ENCODE measurements around the gene PKDCC.
"Not testable (repeated sequence)": the region's sequence is repeated elsewhere in the genome, so short reads cannot be mapped to it uniquely, and the experiment has no call there.

Gene PKDCC

GRCh38 chr2:42055573-42056514 lies 8.0 kb downstream of the PKDCC start:
- DNase-seq (ENCODE audit: low read depth in 1 of 2, low spot score in 1 of 2), result peak in 1 of 2 experiments; percentile 10
- no peak for TF ChIP-seq JUND (IDR thresholded peaks at IDR 0.05; ENCODE audit: low read depth)
- in situ Hi-C loops (cut with HindIII; ENCODE audit: low pct_unique_long_range_greater_than_20kb, low sequenced_read_pairs), result no loop called here

GRCh38 chr2:42057159-42057901 lies 9.5 kb downstream of the PKDCC start:
- in situ Hi-C loops (cut with HindIII; ENCODE audit: low pct_unique_long_range_greater_than_20kb, low sequenced_read_pairs), result no loop called here
- no peak for DNase-seq (ENCODE audit: low read depth in 1 of 2, low spot score in 1 of 2)
- no peak for TF ChIP-seq JUND (IDR thresholded peaks at IDR 0.05; ENCODE audit: low read depth)

DNA sequence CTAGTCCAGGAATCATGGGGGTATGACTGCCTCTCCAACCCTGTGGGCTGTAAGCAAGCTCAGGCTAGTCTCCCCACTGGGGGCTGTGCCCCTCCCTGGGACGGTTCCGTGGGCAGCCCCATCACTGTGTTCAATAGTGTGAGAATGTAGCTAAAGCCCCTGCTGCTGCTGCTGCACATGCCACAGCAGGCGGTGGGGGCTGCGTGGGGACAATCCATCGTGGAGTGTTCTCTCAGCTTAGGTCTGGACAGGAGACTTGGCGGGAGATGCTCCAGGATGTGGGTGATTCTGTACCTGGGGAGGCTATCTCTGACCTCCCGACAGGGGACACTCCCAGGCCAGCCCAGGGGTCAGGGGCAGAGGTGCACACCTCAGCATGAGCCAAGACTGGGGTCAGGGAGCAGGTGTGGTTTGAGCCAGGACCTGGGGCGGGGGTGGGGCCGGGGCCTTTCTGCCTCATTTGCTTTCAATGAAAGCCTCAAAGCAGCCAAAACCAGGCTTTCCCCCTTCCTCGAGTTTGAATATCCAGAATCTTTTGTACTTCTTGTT lies 10.2 kb downstream of the PKDCC start:
- DNase-seq (ENCODE audit: low read depth in 1 of 2, low spot score in 1 of 2), result no peak
- in situ Hi-C loops (cut with HindIII; ENCODE audit: low pct_unique_long_range_greater_than_20kb, low sequenced_read_pairs), result no loop called here
- no peak for TF ChIP-seq JUND (IDR thresholded peaks at IDR 0.05; ENCODE audit: low read depth)

GRCh38 chr2:42059261-42059898 lies 11.6 kb downstream of the PKDCC start:
- DNase-seq (ENCODE audit: low read depth in 1 of 2, low spot score in 1 of 2), result no peak

GRCh38 chr2:42060028-42060427 lies 12.2 kb downstream of the PKDCC start:
- in situ Hi-C loops (cut with HindIII; ENCODE audit: low pct_unique_long_range_greater_than_20kb, low sequenced_read_pairs), result no loop called here
- TF ChIP-seq JUND (IDR thresholded peaks at IDR 0.05; ENCODE audit: low read depth), result no peak
- DNase-seq (ENCODE audit: low read depth in 1 of 2, low spot score in 1 of 2), result no peak

More at GRCh38 chr2:42059261-42059898, 11.6 kb downstream of the PKDCC start:
- in situ Hi-C loops (cut with HindIII; ENCODE audit: low pct_unique_long_range_greater_than_20kb, low sequenced_read_pairs), result no loop called here
- TF ChIP-seq JUND (IDR thresholded peaks at IDR 0.05; ENCODE audit: low read depth), result no peak

DNA sequence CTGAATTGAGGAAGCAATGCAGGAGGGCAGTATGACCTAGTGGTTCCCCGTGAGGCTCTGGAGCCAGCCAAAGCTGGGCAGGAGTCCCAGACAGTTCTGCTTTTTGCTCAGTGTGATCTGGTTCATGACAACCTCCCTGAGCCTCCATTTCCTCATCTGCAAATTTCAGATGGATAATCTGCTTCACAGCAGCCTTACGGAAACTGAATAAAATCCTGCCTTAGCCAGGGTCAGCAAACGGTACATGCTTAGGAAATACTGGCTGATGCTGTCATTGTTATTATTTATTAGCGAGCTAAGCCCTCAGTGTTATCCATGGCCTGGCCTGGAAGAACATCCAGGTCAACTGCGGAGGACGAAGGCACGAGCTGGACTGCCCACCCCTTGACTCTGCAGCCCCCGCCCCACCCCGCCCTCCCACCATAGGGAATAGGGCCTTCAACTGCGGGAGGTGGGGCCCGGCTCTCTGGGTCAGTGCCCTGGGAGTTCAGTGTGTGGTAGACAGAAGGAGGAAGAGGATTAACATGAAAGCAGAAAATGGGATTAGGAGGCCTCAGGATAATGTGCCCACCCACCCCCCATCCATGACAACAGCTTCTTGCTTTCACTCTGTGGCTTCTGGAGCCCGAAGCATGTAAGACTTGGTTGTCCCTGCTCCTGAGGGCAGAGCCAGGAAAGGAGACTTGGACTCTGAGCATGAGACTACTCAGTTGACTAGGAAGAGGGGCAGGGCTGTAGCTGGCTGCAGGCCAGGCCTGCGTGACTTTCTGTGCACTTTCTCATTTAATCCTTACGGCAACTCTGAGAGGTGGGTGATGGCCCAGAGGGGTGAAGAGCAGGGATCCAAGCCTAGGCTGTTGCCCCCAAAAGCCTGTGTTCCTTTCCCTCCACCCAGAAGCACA lies 13.1 kb downstream of the PKDCC start:
- in situ Hi-C loops (cut with HindIII; ENCODE audit: low pct_unique_long_range_greater_than_20kb, low sequenced_read_pairs), result no loop called here
- no peak for TF ChIP-seq JUND (IDR thresholded peaks at IDR 0.05; ENCODE audit: low read depth)
- DNase-seq (ENCODE audit: low read depth in 1 of 2, low spot score in 1 of 2), result no peak

DNA sequence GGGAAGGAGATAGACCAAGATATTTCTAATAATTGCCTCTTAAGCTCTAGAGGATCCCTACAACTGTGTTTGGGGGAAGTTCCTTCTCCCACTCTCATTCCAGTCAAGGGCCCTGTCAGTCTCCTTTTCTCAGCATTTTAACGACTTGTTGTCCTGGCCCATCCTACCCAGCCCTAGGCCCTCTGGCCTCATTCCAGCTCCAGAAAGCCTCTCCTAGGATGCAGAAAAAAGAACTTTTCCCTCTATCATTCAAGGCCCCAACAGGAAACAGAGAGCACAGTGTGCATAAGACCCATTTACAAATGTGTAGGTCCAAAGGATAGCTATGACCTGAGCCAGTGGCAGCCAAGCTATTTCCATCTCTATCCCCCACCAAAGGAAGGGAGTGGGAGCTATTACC lies 14.0 kb downstream of the PKDCC start:
- in situ Hi-C loops (cut with HindIII; ENCODE audit: low pct_unique_long_range_greater_than_20kb, low sequenced_read_pairs), result no loop called here
- TF ChIP-seq JUND (IDR thresholded peaks at IDR 0.05; ENCODE audit: low read depth), result no peak
- no peak for DNase-seq (ENCODE audit: low read depth in 1 of 2, low spot score in 1 of 2)

- in situ Hi-C loops (cut with HindIII; ENCODE audit: low pct_unique_long_range_greater_than_20kb, low sequenced_read_pairs), result no loop called here
- no peak for DNase-seq (ENCODE audit: low read depth in 1 of 2, low spot score in 1 of 2)
- TF ChIP-seq JUND (IDR thresholded peaks at IDR 0.05; ENCODE audit: low read depth), result no peak
Measured at GRCh38 chr2:42063431-42064171, 15.8 kb downstream of the PKDCC start.

DNA sequence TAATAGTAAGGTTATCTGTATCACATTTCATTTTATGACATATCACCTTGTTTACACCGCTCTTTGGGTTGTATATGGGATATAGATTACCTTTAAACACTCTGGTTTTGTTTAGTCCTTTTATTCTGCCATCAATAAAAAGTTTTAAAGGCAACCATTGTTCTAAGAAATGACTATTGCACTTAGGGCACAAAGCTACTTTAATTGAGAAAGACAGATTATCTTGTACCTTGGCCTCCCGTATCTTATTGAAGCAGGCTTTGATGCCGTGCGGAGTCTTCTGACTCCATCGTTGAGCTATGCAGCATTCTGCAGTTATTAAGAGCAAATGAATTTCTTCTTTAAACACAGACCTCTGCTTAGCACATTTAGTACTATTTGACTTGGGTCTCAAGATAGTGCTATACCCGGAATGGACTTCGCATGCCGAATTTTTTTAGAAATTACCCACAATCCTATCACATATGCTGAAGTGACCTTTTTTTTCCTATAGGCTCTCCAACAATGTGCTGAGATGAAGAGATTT lies 16.7 kb downstream of the PKDCC start:
- no peak for TF ChIP-seq JUND (IDR thresholded peaks at IDR 0.05; ENCODE audit: low read depth)
- in situ Hi-C loops (cut with HindIII; ENCODE audit: low pct_unique_long_range_greater_than_20kb, low sequenced_read_pairs), result no loop called here
- DNase-seq (ENCODE audit: low read depth in 1 of 2, low spot score in 1 of 2), result no peak

DNA sequence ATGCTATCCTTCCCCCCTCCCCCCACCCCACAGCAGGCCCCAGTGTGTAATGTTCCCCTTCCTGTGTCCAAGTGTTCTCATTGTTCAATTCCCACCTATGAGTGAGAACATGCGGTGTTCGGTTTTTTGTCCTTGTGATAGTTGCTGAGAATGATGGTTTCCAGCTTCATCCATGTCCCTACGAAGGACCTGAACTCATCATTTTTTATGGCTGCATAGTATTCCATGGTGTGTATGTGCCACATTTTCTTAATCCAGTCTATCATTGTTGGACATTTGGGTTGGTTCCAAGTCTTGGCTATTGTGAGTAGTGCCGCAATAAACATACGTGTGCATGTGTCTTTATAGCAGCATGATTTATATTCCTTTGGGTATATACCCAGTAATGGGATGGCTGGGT lies 17.9 kb downstream of the PKDCC start:
- DNase-seq (ENCODE audit: low read depth in 1 of 2, low spot score in 1 of 2); in situ Hi-C loops (cut with HindIII; ENCODE audit: low pct_unique_long_range_greater_than_20kb, low sequenced_read_pairs): not testable (repeated sequence)

DNA sequence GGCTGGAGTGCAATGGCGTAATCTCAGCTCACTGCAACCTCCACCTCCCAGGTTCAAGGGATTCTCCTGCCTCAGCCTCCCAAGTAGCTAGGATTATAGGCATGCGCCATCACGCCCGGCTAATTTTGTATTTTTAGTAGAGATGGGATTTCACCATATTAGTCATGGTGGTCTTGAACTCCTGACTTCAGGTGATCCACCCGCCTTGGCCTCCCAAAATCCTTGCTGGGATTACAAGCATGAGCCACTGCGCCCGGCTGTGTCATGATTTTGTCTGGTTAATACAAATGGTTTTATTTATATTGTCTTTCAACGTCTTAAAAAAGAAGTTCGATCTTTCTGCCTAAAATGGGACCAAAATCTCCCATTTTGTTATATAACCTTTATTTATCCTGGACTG lies 19.2 kb downstream of the PKDCC start:
- in situ Hi-C loops (cut with HindIII; ENCODE audit: low pct_unique_long_range_greater_than_20kb, low sequenced_read_pairs); DNase-seq (ENCODE audit: low read depth in 1 of 2, low spot score in 1 of 2): not testable (repeated sequence)

Measured in T47D (cell line).